DND-41 (cell line): Measurements from ENCODE around the gene KCNJ16.

ENCODE experiments used
- CTCF ChIP-seq: IDR thresholded peaks from 2 replicates; pipeline ENCODE4 v1.5.1; 2012; ENCODE audit warnings: borderline replicate concordance, low read length, moderate library complexity, mild to moderate bottlenecking; ENCODE audit not compliant: poor library complexity, severe bottlenecking; ENCODE audit errors: extremely low read depth
- EZH2 ChIP-seq: IDR thresholded peaks from 3 replicates; pipeline ENCODE4 v1.6.1; 2012; ENCODE audit warnings: borderline replicate concordance, low read depth, mild to moderate bottlenecking, moderate library complexity, low read length, inconsistent platforms; ENCODE audit not compliant: severe bottlenecking

GRCh38 chr17:70093163-70093562, 18.1 kb downstream of the KCNJ16 start:
- no peak for TF ChIP-seq CTCF
- no peak for TF ChIP-seq EZH2
